Peyer's patch (tissue), 4 donors: ENCODE measurements around the gene PGM5.

ENCODE experiments used
- POLR2A ChIP-seq, 2 donors: fragments of 450-650 bp; IDR thresholded peaks; one replicate each; pipeline ENCODE4 v1.5.1; 2017; ENCODE audit warnings: antibody characterized with exemption in 2 of 2, mild to moderate bottlenecking in 2 of 2, moderate library complexity in 2 of 2
- TF ChIP-seq, protein P1 (sequence below), 6 experiments: fragments of 450-650 bp in 4 of 6; fragments of 200-600 bp in 2 of 6; sonication (generic) in 1 of 6; IDR thresholded peaks; one replicate each; pipeline ENCODE4 v1.5.1; 2017 to 2019; ENCODE audit warnings: antibody characterized with exemption in 6 of 6, mild to moderate bottlenecking in 3 of 6, moderate library complexity in 1 of 6

DNA sequence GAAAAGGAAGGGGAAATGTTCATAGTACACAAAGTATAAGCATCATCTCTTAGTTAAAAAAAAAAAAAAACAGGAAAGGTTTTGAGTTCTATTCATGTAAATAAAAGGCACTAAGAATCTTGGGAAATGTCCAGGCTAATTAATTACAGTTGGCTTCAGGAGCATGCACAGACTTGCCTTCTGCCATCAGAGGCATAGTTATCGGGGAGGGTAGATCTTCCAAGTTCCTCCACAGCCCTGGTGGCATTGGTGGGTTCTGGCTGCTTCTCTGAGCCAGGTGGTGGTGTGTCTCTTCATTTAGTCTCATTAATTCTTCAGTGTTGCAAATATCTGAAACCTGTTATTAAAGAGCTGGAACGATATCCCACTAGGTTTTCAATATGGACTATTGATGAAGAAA, 99.0 kb downstream of the PGM5 start:
- TF ChIP-seq, protein P1, sequence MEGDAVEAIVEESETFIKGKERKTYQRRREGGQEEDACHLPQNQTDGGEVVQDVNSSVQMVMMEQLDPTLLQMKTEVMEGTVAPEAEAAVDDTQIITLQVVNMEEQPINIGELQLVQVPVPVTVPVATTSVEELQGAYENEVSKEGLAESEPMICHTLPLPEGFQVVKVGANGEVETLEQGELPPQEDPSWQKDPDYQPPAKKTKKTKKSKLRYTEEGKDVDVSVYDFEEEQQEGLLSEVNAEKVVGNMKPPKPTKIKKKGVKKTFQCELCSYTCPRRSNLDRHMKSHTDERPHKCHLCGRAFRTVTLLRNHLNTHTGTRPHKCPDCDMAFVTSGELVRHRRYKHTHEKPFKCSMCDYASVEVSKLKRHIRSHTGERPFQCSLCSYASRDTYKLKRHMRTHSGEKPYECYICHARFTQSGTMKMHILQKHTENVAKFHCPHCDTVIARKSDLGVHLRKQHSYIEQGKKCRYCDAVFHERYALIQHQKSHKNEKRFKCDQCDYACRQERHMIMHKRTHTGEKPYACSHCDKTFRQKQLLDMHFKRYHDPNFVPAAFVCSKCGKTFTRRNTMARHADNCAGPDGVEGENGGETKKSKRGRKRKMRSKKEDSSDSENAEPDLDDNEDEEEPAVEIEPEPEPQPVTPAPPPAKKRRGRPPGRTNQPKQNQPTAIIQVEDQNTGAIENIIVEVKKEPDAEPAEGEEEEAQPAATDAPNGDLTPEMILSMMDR (IDR thresholded peaks at IDR 0.05) = no peak
- TF ChIP-seq POLR2A (IDR thresholded peaks at IDR 0.05) = no peak
